DMS 273 (cell line): ENCODE measurements around the gene SCGB1C1.
"Not testable (repeated sequence)": the region's sequence is repeated elsewhere in the genome, so short reads cannot be mapped to it uniquely, and the experiment has no call there.

Source experiments
- DNase-seq: peaks from one replicate; lab custom pipeline; 2025; ENCODE audit not compliant: unreplicated experiment; lab: John Stamatoyannopoulos, UW

SCGB1C1 gene

DNA sequence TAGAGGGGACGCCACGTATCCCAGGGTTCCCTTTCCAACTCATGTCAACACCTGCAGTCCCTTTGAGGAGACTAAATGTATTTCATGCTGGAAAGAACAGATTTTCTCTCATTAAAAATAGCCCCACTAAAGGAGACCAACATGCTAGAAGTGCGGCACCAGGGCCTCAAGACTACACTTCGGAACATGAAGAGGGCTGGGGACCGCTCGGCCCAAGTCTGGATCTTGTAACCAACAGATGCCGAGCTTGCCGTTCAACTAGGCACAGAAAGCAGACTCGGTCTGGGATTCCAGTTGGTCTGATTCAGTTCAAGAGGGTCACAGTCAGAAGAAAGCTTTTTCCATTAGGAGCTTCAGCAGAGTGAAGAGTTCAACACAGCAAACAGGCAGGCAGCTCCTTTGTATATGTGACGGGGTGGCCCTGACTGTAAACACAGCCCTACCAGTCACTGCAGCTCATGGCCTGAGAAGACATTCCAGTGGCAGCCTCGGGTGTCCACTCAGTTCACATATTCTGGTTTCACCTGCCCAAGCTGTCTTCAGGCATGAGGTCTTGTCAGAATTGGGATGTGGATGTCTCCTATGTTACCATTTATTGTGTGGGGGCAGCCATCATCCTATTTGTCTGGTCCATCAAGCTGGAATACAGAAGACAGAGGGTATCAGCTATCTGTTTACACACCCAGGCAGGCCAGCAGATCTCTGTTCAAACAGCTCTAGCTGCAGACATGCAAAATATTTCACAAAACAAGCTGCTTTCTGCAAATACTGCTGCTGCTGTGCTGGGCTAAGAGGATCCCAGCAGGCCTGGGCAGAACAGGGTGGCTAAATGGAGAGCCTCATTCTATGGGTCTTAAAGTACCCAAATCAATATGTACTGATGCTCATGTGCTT lies 23.4 kb downstream of the SCGB1C1 start:
- no peak for DNase-seq

DNA sequence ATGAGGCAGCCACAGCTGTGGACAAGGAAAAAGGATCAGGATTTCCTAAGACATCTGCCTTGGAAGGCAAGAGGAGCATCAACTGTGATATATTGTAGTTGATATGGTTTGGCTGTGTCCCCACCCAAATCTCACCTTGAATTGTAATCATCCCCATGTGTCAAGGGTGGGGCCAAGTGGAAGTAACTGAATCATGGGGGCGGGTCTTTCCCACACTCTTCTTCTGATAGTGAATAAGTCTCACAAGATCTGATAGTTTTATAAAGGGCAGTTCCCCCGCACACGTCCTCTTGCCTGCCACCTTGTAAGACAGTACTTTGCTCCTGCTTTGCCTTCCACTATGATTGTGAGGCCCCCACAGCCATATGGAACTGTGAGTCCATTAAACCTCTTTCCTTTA lies 24.8 kb downstream of the SCGB1C1 start:
- no peak for DNase-seq

DNA sequence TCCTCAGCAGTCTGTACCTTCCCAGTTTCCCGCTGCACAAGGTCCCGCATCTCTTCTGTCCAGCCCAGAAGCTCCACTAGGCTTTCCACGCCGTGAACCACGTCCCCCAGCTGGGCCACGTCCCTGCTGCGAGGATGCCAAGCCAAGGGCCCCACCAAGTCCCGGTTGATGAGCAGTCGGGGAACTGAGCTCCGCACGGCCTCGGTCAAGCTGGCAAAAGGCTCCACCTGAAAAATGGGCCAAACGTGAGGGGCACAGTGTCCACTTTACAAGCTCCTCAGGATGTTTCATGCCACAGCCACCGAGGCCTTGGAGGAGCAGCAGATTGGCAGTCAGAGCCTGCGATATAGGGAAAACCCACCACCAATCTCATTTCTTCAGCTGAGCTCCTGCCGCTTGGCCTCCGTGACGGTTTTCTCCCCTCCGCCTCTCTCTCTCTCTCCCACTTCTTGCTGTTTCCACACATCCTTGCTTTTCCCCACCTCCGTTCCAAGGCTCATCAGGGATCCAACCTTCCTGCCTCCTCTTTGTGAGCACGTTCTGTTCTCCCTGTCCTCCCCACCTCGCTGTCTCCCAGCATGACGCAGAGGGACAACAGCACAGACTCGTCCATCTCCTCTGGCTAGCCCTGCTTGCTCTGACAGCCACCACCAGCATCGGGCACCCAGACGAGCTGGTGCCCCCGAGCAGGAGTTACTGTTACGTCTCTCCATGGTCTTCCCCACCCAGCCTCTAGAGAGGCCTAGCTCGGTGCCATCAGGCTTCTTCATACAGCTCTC lies 26.1 kb downstream of the SCGB1C1 start:
- no peak for DNase-seq

DNA sequence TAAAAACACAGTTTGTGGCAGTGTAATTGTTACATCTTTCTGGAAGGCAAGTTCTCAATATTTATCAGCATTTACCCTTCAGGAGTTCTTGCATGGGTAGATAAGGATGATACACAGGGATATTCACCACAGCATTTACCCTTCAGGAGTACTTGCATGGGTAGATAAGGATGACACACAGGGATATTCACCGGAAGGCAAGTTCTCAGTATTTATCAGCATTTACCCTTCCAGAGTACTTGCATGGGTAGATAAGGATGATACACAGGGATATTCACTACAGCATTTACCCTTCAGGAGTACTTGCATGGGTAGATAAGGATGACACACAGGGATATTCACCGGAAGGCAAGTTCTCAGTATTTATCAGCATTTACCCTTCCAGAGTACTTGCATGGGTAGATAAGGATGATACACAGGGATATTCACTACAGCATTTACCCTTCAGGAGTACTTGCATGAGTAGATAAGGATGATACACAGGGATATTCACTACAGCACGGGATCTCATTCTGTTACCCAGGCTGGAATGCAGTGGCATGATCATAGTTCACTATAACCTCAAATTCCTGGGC lies 27.9 kb downstream of the SCGB1C1 start:
- DNase-seq: not testable (repeated sequence)

DNA sequence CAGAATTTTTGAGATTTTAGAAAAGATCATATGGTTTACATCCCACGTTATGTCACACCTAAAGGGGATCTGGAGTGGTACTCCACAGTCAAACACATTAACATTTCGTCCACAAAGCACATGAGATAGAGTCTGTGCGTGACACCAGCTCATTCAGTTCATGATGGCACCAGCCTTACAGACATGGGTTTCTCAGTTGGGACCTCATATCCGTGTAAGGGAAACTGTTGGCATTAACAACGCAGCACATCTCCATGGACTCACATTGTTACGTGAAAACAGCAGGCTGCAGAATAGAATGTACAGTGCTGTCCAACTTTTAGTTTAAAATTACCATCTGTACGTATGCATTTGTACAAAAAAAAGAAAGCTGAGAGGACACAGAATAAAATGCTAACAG lies 28.7 kb downstream of the SCGB1C1 start:
- DNase-seq: no peak

DNA sequence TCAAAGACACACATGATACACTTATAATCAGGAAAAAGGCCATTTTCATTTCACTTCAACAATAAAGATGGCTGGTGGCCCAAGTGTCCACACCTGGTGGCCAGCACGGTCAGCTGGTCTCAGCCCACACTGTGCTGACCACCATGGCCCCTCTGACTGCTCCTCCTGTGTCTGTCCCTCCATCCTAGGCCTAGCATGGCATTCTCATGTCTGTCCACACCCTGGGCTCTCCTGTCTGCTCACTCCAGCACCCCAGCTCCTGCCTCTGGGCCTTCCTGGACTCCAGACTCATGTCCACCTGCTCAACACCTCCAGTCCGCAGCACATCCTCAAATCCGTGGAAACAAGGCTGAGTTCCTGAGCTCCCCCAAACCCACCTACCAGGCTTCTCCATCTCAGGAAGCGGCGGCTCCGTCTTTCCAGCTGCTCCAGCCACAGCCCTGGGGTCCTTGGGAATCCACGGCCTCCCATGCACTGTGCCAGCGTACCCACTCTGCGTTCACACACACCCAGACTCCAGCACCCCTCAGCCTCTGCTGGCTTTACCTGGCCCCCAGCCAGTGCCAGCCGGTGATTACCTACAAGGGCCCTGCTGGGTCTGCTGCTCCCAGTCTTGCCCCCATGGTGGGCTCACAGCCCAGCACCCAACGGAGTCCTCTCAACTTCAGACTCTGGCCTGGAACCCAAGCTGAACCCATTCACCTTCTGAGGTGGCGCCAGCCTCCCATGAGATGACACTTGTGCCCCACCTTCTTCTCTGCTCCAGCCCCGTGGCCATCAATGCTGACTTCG lies 29.3 kb downstream of the SCGB1C1 start:
- no peak for DNase-seq

DNA sequence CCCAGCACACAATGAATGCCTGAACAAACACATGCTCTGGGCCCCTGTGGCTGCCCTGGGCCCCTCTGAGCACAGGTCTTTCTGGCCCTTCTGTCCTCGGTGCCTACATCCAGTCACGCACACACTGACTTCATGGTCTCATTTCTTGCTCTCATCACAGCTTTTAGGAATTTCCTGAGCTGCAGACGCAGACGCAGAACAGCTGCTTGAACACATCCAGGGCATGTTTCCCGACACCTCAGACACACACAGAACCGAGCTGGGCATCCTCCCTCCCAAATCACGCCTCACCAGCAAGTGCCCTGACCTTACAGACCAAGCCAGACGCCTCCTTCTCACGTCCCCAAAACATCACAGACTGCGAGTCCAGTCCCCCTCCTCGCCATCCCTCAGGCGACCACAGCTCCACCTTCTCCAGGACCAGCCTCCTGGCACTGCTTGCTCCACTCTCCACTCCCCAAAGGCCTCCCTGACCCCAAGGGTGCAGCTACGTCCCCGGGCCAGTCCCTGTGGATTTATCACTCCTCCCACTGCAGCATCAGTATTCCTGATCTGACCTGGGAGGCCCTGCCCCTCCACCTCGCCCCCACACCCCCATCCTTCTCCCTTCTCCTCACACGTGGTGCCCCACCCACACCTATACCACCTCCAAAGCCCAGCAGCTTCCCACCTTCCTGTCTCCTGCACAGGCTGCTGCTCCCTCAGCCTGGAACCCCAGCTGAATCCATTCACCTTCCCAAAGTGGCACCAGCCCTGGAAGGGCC lies 30.3 kb downstream of the SCGB1C1 start:
- DNase-seq: no peak

DNA sequence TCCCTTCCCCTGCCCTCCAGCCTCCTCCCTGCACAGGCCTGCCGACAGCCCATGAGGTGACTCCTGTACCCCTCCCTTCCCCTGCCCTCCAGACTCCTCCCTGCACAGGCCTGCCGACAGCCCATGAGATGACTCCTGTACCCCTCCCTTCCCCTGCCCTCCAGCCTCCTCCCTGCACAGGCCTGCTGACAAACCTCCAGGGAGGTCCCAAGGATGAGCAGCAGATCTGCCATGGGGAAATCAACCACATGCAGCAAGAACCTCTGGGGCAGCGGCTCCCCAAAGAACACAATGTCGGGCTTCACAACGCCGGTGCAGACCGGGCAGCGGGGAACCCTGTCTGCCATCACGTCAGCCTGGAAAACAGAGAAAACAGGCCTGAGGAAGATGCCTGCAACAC lies 31.0 kb downstream of the SCGB1C1 start:
- no peak for DNase-seq

DNA sequence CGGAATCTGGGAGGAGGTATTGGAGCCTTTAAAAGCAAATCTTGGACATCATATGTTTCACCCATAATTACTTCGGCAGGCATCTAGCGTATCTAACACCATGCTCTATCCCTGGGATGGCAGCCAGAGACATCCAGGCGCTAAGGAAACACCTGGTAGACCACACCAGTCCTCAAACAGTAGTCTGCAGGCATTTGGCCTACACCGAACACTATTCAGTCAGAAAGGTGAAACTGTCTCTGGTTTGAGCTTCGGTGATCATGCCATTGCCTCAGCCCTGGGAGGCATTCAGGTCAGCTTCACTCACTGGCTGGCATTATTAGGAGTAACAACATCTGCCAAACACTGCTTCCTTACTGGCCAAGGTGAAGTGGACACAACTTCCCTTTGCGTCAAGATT lies 31.5 kb downstream of the SCGB1C1 start:
- DNase-seq: no peak

DNA sequence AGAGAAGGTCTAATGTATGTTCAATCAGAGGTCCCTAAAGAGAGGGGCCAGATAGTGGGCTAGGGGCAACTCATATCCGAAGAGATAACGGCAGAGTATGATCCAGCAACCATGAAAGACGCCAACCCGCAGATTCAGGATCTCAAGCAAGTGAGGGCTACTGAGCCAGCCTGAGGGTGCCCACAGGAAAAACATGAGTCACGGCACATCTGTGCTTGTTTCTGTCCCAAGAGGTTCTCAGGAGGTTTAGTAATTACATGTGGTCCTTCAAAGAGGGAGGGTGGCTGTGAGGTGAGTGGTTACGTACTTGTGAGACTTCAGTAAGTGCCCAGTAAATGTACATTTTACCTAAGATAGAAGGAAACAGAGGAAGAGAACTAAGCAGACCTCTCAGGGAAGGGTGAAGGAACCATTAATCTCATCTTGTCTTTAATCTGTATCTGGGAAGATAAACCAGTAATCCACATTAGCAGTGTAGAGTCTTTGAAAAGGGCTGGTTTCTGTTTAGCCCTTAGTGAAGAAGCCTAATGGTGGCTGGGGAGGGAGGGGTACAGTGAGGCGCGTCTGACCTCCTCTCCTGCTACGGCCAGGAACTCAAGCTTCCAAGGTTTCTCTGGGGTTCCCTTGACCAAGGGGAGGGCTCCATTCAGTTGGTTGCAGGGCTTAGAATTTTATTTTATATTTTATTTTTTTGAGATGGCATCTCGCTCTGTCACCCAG lies 33.0 kb downstream of the SCGB1C1 start:
- no peak for DNase-seq

DNA sequence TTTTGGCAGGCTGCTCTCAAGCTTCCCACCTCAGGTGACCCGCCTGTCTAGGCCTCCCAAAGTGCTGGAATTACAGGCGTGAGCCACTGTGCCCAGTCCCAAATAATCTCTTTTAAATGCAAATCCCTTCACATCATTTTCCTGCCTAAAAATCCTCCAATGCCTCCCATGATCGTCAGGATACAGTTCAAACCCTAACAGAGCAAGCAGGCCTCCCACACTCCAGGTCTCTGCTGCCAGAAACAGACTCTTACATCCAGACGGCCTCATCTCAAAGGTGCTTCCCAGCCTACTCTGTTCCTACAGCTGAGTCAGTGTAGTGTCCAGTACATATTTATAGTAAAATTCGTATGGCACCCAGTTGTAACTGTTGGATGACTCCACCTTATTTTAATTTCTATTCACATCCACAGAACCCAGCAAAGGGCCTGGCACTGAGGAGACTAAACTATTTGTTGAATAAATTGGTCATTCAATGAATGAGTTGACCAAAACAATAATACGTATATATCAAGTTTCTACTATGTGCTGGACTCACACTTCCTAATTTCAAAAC lies 35.0 kb downstream of the SCGB1C1 start:
- DNase-seq: no peak

DNA sequence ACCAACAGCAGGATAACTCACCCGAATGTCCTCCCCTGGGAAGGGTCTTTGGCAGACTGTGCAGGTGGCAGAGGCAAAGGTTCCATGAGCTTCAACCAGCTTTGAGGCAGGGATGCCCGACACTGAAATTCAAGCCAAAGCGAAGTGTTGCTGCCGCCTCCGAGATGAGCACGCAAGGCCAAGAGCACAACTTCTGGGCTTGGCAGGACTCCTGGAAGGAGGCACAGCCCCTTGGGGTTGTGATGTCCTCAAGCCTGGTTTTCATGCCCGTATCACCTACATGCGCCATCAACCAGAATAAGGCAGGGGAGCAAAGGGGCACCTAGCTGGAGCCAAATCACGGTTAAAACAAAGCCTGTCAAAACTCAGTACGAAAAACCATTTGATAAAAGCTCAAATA lies 37.6 kb downstream of the SCGB1C1 start:
- no peak for DNase-seq

DNA sequence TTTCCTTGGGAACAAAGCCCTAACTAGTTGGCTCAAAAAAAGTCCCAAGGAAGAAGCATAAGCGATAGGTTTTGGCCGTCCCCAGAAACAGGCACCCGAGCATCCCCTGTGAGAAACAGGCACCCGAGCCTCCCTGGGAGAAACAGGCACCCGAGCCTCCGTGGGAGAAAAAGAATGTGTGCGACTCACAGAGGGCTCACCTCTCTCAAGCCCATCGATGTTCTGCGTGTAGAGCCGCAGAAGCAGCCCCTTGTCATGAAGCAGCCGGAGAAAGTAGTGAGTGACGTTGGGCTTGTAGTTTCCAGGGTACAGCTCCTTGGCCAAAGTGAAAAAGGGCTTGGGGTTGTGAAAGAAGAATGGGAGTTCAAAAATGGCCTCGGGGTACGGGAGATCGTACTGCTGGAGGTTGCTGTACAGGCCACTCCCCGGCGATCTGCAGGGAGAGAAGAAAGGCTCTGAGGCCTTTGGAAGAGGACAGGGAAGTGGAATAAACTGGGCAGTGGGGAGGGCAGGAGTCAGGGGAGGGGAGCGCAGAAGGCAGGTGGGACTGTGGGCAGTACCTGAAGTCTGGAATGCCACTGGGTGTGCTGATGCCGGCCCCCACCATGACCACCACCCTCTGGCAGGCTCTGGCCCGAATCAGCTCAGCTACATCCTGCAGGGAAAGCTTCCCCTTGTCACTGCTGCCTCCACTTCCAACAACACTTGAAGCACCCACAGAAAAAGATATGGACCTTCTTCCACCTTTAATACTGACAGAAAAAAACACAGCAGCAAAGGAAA lies 40.1 kb downstream of the SCGB1C1 start:
- DNase-seq: no peak

DNA sequence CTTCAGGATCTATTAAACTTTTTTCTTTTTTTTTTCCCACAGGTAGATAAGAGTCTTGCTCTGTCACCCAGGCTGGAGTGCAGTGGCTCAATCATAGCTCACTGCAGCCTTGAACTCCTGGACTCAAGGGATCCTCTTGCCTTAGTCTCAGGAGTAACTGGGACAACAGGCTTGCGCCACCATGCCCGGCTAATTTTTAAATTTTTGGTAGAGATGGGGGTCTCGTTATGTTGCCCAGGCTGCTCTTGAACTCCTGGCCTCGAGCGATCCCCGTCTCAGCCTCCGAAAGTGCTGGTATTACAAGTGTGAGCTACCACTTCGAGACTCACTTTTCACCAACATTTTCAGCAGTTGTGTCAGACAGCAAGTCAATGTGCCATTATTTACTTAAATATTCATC lies 42.3 kb downstream of the SCGB1C1 start:
- DNase-seq: no peak

DNA sequence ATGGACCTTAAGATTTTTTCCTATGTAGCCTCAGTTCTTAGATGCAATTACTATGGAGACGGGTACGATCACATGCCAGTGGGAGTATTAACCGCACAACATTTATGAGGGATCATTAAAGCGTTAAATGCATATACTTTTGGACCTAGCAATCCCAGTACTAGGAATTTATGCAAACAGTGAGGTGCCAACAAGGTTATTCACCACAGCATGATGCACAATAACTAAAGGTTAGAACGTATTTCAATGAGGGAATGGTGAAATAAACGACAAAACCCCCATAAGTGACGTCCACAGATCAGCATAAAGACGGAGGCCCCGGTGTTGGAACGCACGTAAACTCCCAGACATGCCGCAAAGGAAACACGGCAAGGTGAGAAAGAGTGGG lies 42.7 kb downstream of the SCGB1C1 start:
- no peak for DNase-seq

DNA sequence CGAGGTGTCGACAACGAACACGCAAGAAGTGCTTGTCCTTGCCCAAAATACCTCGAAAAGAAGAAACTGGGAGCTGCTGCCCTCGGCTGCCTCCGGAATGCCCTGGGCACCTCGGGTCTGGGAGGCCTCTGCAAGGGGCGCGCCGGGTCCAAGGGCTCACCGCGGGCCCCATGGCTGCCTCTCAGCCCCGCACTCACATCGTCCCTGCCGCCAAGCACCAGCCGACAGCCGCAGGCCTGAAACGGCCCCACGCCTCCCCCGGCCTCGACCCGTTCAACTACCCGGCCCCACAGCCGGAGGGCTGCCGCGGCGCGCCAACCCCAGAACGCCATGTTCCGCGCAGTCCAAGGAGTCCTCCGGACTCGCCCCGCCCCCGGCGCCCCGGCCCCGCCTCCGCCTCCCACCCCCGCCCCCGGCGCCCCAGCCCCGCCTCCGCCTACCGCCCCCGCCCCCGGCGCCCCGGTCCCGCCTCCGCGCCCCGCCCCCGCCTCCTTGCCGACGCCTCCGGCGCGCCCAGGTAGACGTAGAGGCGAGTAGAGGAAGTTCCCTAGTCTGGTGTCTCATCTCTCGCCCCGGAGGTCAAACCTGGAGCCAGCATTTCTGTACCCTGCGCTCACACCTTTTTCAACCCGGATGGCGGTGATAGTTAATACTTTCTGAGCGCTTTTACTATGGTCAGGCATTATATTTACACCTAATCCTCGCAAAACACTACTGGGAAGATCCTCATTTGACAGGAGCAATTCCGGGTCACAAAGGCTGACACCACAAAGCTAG lies 43.3 kb downstream of the SCGB1C1 start, which contains the start of gene SIRT3:
TSS of gene SIRT3 (minus strand) at position 346 of the 777 bp plus-strand sequence. CDS start at position 332, 14 bp downstream.
- DNase-seq: peak; percentile 85
